Neural progenitor cell (in vitro differentiated cells): ENCODE data around the gene UNC45B. TPM values are rescaled to one million over a fixed set of nuclear protein-coding genes. Genes with fewer than 3 reads are reported as not detected.
"Not testable (repeated sequence)": the region's sequence is repeated elsewhere in the genome, so short reads cannot be mapped to it uniquely, and the experiment has no call there.

ENCODE experiments used
- DNase-seq: peaks from one replicate; pipeline ENCODE4 v3.0.0-alpha.2; 2016; ENCODE audit warnings: low spot score
- H2AFZ ChIP-seq: fragments of 200-600 bp; sonication (generic); replicated peaks from 2 replicates; pipeline ENCODE4 v1.6.1; 2016; ENCODE audit warnings: antibody characterized with exemption
- H3F3A ChIP-seq: fragments of 200-600 bp; sonication (generic); 2 replicates; pipeline ENCODE4 v1.6.1; 2016; ENCODE audit warnings: antibody characterized with exemption, low read depth
- H3K27ac ChIP-seq: fragments of 200-600 bp; sonication (generic); 2 replicates; pipeline ENCODE4 v1.5.1; 2016; ENCODE audit warnings: mild to moderate bottlenecking
- H3K27me3 ChIP-seq: fragments of 200-600 bp; sonication (generic); 2 replicates; pipeline ENCODE4 v1.6.1; 2016; ENCODE audit warnings: mild to moderate bottlenecking, moderate library complexity
- H3K36me3 ChIP-seq: fragments of 200-600 bp; sonication (generic); 2 replicates; pipeline ENCODE4 v1.5.1; 2016
- H3K4me1 ChIP-seq: fragments of 200-600 bp; sonication (generic); 2 replicates; pipeline ENCODE4 v1.6.1; 2016; ENCODE audit warnings: mixed run types
- H3K4me2 ChIP-seq: fragments of 200-600 bp; sonication (generic); 2 replicates; pipeline ENCODE4 v1.6.1; 2016
- H3K4me3 ChIP-seq: fragments of 200-600 bp; sonication (generic); 2 replicates; pipeline ENCODE4 v1.5.1; 2016
- H3K79me2 ChIP-seq: fragments of 200-600 bp; sonication (generic); 2 replicates; pipeline ENCODE4 v1.6.1; 2016; ENCODE audit warnings: low read depth
- H3K9ac ChIP-seq: fragments of 200-600 bp; sonication (generic); 2 replicates; pipeline ENCODE4 v1.6.1; 2016
- H3K9me3 ChIP-seq: fragments of 200-600 bp; sonication (generic); 2 replicates; pipeline ENCODE4 v1.5.1; 2016; ENCODE audit warnings: low read depth
- H4K20me1 ChIP-seq: fragments of 200-600 bp; sonication (generic); 2 replicates; pipeline ENCODE4 v1.6.1; 2016; ENCODE audit warnings: low read depth
- H3K27ac Mint-ChIP-seq: 3 replicates; pipeline ENCODE4 v1.8.0; 2021; ENCODE audit warnings: mixed read lengths
- H3K27me3 Mint-ChIP-seq: 2 replicates; pipeline ENCODE4 v1.8.0; 2022; ENCODE audit warnings: low read depth, mild to moderate bottlenecking, inconsistent platforms, moderate library complexity, mixed read lengths; ENCODE audit not compliant: insufficient read depth
- H3K36me3 Mint-ChIP-seq: 3 replicates; pipeline ENCODE4 v1.8.0; 2021; ENCODE audit warnings: mixed read lengths
- H3K4me1 Mint-ChIP-seq: 3 replicates; pipeline ENCODE4 v1.8.0; 2021; ENCODE audit warnings: mixed read lengths
- H3K4me3 Mint-ChIP-seq: 3 replicates; pipeline ENCODE4 v1.8.0; 2021; ENCODE audit warnings: mild to moderate bottlenecking, moderate library complexity, mixed read lengths
- H3K9me3 Mint-ChIP-seq: 3 replicates; pipeline ENCODE4 v1.8.0; 2020; ENCODE audit warnings: mixed read lengths
- EZH2 ChIP-seq: fragments of 200-600 bp; sonication (generic); IDR thresholded peaks from 2 replicates; pipeline ENCODE4 v1.6.1; 2017; ENCODE audit warnings: antibody characterized with exemption, mild to moderate bottlenecking, moderate library complexity
- EZH2phosphoT487 ChIP-seq: fragments of 200-600 bp; sonication (generic); IDR thresholded peaks from 2 replicates; pipeline ENCODE4 v1.6.1; 2017; ENCODE audit warnings: antibody characterized with exemption
- total RNA-seq: library from RNA; depleted of rRNA; stranded (reverse); fragments of >200 nt; gene quantifications from 2 replicates; pipeline ENCODE4 v1.2.3, GENCODE V29; 2015; ENCODE audit warnings: low replicate concordance
- TF ChIP-seq, protein P1 (sequence below): fragments of 200-600 bp; sonication (generic); IDR thresholded peaks from 2 replicates; pipeline ENCODE4 v1.5.1; 2017; ENCODE audit warnings: antibody characterized with exemption, mild to moderate bottlenecking

The UNC45B gene
- total RNA-seq, 1 donor from 2014 or later: not detected

GRCh38 chr17:35191001-35191695 is 43.5 kb downstream of the UNC45B start:
- Histone ChIP-seq H2AFZ (no peak overlapping the region), H3K9ac (no peak overlapping the region), H3K79me2 (no peaks in the 10 kb centered on the region), H3F3A (no peaks in the 10 kb centered on the region), H3K4me3 (no peak overlapping the region), H3K36me3 (no peaks in the 10 kb centered on the region), H3K27ac (no peak overlapping the region), H3K4me1 (no peaks in the 10 kb centered on the region), H3K27me3 (no peaks in the 10 kb centered on the region), H3K9me3 (no peaks in the 10 kb centered on the region), H4K20me1 (no peaks in the 10 kb centered on the region), H3K4me2 (no peak overlapping the region)
- Mint-ChIP-seq H3K27me3 (peaks cover 6% of the 10 kb centered on the region), H3K4me3 (no peak overlapping the region), H3K36me3 (no peaks in the 10 kb centered on the region), H3K4me1 (peaks cover 5% of the 10 kb centered on the region), H3K9me3 (peaks cover 6% of the 10 kb centered on the region), H3K27ac (no peak overlapping the region)
- TF ChIP-seq EZH2: no peak
- TF ChIP-seq EZH2phosphoT487: no peak
- TF ChIP-seq, protein P1, sequence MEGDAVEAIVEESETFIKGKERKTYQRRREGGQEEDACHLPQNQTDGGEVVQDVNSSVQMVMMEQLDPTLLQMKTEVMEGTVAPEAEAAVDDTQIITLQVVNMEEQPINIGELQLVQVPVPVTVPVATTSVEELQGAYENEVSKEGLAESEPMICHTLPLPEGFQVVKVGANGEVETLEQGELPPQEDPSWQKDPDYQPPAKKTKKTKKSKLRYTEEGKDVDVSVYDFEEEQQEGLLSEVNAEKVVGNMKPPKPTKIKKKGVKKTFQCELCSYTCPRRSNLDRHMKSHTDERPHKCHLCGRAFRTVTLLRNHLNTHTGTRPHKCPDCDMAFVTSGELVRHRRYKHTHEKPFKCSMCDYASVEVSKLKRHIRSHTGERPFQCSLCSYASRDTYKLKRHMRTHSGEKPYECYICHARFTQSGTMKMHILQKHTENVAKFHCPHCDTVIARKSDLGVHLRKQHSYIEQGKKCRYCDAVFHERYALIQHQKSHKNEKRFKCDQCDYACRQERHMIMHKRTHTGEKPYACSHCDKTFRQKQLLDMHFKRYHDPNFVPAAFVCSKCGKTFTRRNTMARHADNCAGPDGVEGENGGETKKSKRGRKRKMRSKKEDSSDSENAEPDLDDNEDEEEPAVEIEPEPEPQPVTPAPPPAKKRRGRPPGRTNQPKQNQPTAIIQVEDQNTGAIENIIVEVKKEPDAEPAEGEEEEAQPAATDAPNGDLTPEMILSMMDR: no peak
- DNase-seq: no peak

DNA sequence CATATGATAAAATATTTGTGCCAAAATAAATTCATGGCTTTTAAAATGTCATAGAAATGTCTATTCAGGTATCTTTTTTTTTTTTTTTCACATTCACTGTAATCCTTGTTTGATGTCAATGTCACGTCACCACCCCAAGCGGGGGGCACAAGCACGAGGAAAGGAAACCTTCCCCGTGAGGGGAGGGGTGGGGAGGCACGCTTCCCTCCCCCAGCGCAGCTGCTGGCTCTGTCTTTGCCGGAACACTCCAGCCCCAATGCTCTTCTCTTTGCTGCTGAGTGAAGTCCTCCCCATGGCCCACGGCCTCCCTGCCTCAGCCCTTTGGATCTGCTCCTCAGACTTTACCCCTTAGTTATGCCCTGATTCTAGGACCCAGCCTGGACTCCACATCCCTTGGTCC is 45.1 kb downstream of the UNC45B start:
- Mint-ChIP-seq H3K27me3 (peaks cover 9% of the 10 kb centered on the region), H3K9me3 (peaks cover 10% of the 10 kb centered on the region), H3K27ac (no peak overlapping the region), H3K36me3 (no peaks in the 10 kb centered on the region), H3K4me3 (no peak overlapping the region), H3K4me1 (no peaks in the 10 kb centered on the region)
- Histone ChIP-seq H3K27me3 (no peaks in the 10 kb centered on the region), H3K9me3 (peaks cover 5% of the 10 kb centered on the region), H3K4me2 (no peak overlapping the region), H4K20me1 (no peaks in the 10 kb centered on the region), H3K9ac (no peak overlapping the region), H2AFZ (no peak overlapping the region), H3K4me1 (no peaks in the 10 kb centered on the region), H3K79me2 (no peaks in the 10 kb centered on the region), H3K27ac (no peak overlapping the region), H3F3A (no peaks in the 10 kb centered on the region), H3K36me3 (no peaks in the 10 kb centered on the region), H3K4me3 (no peak overlapping the region)
- DNase-seq: no peak
- TF ChIP-seq EZH2: no peak
- TF ChIP-seq EZH2phosphoT487: no peak
- TF ChIP-seq, protein P1: no peak

DNA sequence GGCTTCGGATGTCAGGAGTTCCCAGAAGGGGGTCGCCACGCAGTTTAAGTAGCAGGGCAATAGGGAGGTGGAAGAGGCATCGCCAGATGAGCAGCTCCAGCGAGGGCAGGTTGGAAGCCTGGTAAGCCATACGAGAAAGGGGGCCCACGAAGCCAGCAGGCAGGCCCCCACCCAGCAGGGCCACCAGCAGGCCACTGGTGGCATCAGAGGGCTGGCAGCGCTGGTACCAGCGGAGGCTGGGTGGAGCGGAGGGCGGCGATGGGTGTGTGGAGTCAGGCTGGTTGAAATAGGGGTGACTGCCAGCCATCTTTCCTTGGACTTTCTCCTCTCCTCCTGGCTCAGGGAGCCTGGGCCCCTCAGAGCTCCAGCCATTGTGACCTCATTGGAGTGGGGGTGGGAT is 46.4 kb downstream of the UNC45B start, which contains the start of gene SLC35G3:
Gene SLC35G3 (minus strand): TSS at position 393 of the 400 bp plus-strand sequence. CDS start 86 bp downstream, at position 307.
- not testable (repeated sequence) for H4K20me1 ChIP-seq, H3K36me3 ChIP-seq, H3K4me1 Mint-ChIP-seq, H3K4me3 ChIP-seq, H3K4me2 ChIP-seq, H3F3A ChIP-seq, H3K36me3 Mint-ChIP-seq, H3K9ac ChIP-seq, H3K9me3 ChIP-seq, DNase-seq, H2AFZ ChIP-seq, H3K4me1 ChIP-seq, H3K79me2 ChIP-seq, H3K4me3 Mint-ChIP-seq, H3K27me3 ChIP-seq, H3K27me3 Mint-ChIP-seq, H3K27ac ChIP-seq
- H3K9me3 Mint-ChIP-seq: peaks cover 11% of the 10 kb centered on the region
- peak within 1 kb of the TSS; percentile 89 for H3K27ac Mint-ChIP-seq

DNA sequence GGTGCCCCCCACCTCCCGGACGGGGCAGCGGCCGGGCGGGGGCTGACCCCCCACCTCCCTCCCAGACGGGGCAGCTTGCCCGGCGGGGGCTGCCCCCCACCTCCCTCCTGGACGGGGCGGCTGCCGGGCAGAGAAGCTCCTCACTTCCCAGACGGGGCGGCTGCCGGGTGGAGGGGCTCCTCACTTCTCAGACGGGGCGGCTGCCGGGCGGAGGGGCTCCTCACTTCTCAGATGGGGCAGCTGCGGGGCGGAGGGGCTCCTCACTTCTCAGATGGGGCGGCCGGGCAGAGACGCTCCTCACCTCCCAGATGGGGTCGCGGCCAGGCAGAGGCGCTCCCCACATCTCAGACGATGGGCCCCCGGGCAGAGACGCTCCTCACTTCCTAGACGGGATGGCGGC is 47.4 kb downstream of the UNC45B start:
- not testable (repeated sequence) for H2AFZ ChIP-seq, H3K27ac Mint-ChIP-seq, H3K4me2 ChIP-seq, H3K36me3 ChIP-seq, H4K20me1 ChIP-seq, H3K27ac ChIP-seq, H3K27me3 ChIP-seq, H3K4me1 Mint-ChIP-seq, H3K4me1 ChIP-seq, H3K79me2 ChIP-seq, DNase-seq, H3K4me3 Mint-ChIP-seq, H3K4me3 ChIP-seq, H3K36me3 Mint-ChIP-seq, H3K27me3 Mint-ChIP-seq, H3K9me3 ChIP-seq, H3K9ac ChIP-seq, H3F3A ChIP-seq
- H3K9me3 Mint-ChIP-seq: peaks cover 17% of the 10 kb centered on the region

DNA sequence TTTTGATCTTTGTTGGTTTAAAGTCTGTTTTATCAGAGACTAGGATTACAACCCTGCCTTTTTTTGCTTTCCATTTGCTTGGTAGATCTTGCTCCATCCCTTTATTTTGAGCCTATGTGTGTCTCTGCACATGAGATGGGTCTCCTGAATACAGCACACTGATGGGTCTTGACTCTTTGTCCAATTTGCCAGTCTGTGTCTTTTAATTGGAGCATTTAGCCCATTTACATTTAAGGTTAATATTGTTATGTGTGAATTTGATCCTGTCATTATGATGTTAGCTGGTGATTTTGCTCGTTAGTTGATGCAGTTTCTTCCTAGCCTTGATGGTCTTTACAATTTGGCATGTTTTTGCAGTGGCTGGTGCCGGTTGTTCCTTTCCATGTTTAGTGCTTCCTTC is 55.0 kb downstream of the UNC45B start:
- H3K4me1 Mint-ChIP-seq, H2AFZ ChIP-seq, H3K79me2 ChIP-seq, H3K27ac ChIP-seq, H3K36me3 Mint-ChIP-seq, H3K27me3 ChIP-seq, DNase-seq, H3K4me1 ChIP-seq, H3K27me3 Mint-ChIP-seq, H3K9me3 ChIP-seq, H3K27ac Mint-ChIP-seq, H3K36me3 ChIP-seq, H4K20me1 ChIP-seq, H3K4me3 ChIP-seq, H3K9ac ChIP-seq, H3F3A ChIP-seq, H3K4me3 Mint-ChIP-seq, H3K4me2 ChIP-seq: not testable (repeated sequence)
- peaks cover 13% of the 10 kb centered on the region for H3K9me3 Mint-ChIP-seq
